ENCODE results near the gene CDC42SE1. TPM values are rescaled to one million over a fixed set of nuclear protein-coding genes. Genes with fewer than 3 reads are reported as not detected.

CDC42SE1 gene
- total RNA-seq, 1 experiment from 2014 or later, result 55.1 TPM

- DNase-seq (ENCODE audit: low read depth), result no peak
Measured at GRCh38 chr1:151009206-151009587, 50.2 kb downstream of the CDC42SE1 start.

GRCh38 chr1:151008244-151009205 is 50.9 kb downstream of the CDC42SE1 start, which contains the start of gene PRUNE1:
TSS of gene PRUNE1 (plus strand) at chr1:151008449. CDS start at chr1:151008633, 184 bp downstream.
- peak; percentile 97 for DNase-seq (ENCODE audit: low read depth)

- DNase-seq (ENCODE audit: low read depth), result no peak
Measured at GRCh38 chr1:151007853-151008243, 51.6 kb downstream of the CDC42SE1 start.

GRCh38 chr1:151006327-151007052 is 52.9 kb downstream of the CDC42SE1 start, which contains the start of gene MINDY1:
TSS of gene MINDY1 (minus strand) at chr1:151006902. CDS start at chr1:151002617, 4,285 bp downstream.
- DNase-seq (ENCODE audit: low read depth), result peak; percentile 86

- DNase-seq (ENCODE audit: low read depth), result no peak
Measured at GRCh38 chr1:151005729-151006319, 53.6 kb downstream of the CDC42SE1 start.

GRCh38 chr1:151003180-151003579 is 56.2 kb downstream of the CDC42SE1 start:
- no peak for DNase-seq (ENCODE audit: low read depth)

GRCh38 chr1:151002611-151003010 is 56.8 kb downstream of the CDC42SE1 start:
- no peak for DNase-seq (ENCODE audit: low read depth)

- no peak for DNase-seq (ENCODE audit: low read depth)
Measured at GRCh38 chr1:151002051-151002450, 57.4 kb downstream of the CDC42SE1 start.

- DNase-seq (ENCODE audit: low read depth), result peak; percentile 55
Measured at GRCh38 chr1:151001602-151002001, 57.8 kb downstream of the CDC42SE1 start.

Other genes starting within 250 kb of the CDC42SE1 start
- 12.0 and 24.8 TPM in 2 replicates for gene ARNT, start 183.0 kb downstream of the CDC42SE1 start, total RNA-seq (2014; rRNA removed; shearing (Covaris generic))
- not detected in 2 replicates for gene CTXND2, start 172.5 kb downstream of the CDC42SE1 start, total RNA-seq (2014; rRNA removed; shearing (Covaris generic))
- 37.5 and 60.8 TPM in 2 replicates for gene SETDB1, start 133.3 kb downstream of the CDC42SE1 start, total RNA-seq (2014; rRNA removed; shearing (Covaris generic))
- 74.1 and 105 TPM in 2 replicates for gene CERS2, start 84.8 kb downstream of the CDC42SE1 start, total RNA-seq (2014; rRNA removed; shearing (Covaris generic))
- 0.24 TPM in 1 of 2 replicates, not detected in the other for gene ANXA9, start 77.3 kb downstream of the CDC42SE1 start, total RNA-seq (2014; rRNA removed; shearing (Covaris generic))
- 6.6 and 12.1 TPM in 2 replicates for gene MINDY1, start 52.7 kb downstream of the CDC42SE1 start, total RNA-seq (2014; rRNA removed; shearing (Covaris generic))
- gene PRUNE1, start 51.2 kb downstream of the CDC42SE1 start, total RNA-seq (2014; rRNA removed; shearing (Covaris generic)), result 17.4 and 21.3 TPM in 2 replicates
- gene BNIPL, start 23.0 kb downstream of the CDC42SE1 start, total RNA-seq (2014; rRNA removed; shearing (Covaris generic)), result 0.57 and 0.60 TPM in 2 replicates
- gene C1orf56, start 11.9 kb downstream of the CDC42SE1 start, total RNA-seq (2014; rRNA removed; shearing (Covaris generic)), result 0.80 and 2.4 TPM in 2 replicates
- gene MLLT11, start 775 bp upstream of the CDC42SE1 start, total RNA-seq (2014; rRNA removed; shearing (Covaris generic)), result 48.4 and 52.7 TPM in 2 replicates
- 3.5 and 4.5 TPM in 2 replicates for gene GABPB2, start 11.1 kb upstream of the CDC42SE1 start, total RNA-seq (2014; rRNA removed; shearing (Covaris generic))
- gene SEMA6C, start 87.0 kb upstream of the CDC42SE1 start, total RNA-seq (2014; rRNA removed; shearing (Covaris generic)), result 0.40 TPM in 1 of 2 replicates, not detected in the other
- gene TNFAIP8L2, start 97.0 kb upstream of the CDC42SE1 start, total RNA-seq (2014; rRNA removed; shearing (Covaris generic)), result not detected in 2 replicates
- gene LYSMD1, start 106.3 kb upstream of the CDC42SE1 start, total RNA-seq (2014; rRNA removed; shearing (Covaris generic)), result 11.4 and 13.4 TPM in 2 replicates
- 76.8 and 90.9 TPM in 2 replicates for gene SCNM1, start 106.5 kb upstream of the CDC42SE1 start, total RNA-seq (2014; rRNA removed; shearing (Covaris generic))
- 0.23 TPM in 1 of 2 replicates, not detected in the other for gene TMOD4, start 116.4 kb upstream of the CDC42SE1 start, total RNA-seq (2014; rRNA removed; shearing (Covaris generic))
- 91.0 and 95.0 TPM in 2 replicates for gene VPS72, start 130.6 kb upstream of the CDC42SE1 start, total RNA-seq (2014; rRNA removed; shearing (Covaris generic))
- gene PIP5K1A, start 138.9 kb upstream of the CDC42SE1 start, total RNA-seq (2014; rRNA removed; shearing (Covaris generic)), result 19.6 and 30.9 TPM in 2 replicates
- 412 and 482 TPM in 2 replicates for gene PSMD4, start 195.1 kb upstream of the CDC42SE1 start, total RNA-seq (2014; rRNA removed; shearing (Covaris generic))
- 11.4 and 11.9 TPM in 2 replicates for gene ZNF687, start 222.7 kb upstream of the CDC42SE1 start, total RNA-seq (2014; rRNA removed; shearing (Covaris generic))

All from Daoy (cell line).